ENCODE results near the gene CAMKMT. TPM values are rescaled to one million over a fixed set of nuclear protein-coding genes. Genes with fewer than 3 reads are reported as not detected.
A peak's percentile ranks its signal among the peaks of the same experiment; 100 is the strongest.

CAMKMT gene
- total and polyA plus RNA-seq, 9 of the 15 experiments (the other 6 are each of a cell fraction or from before 2014, with no cell fraction given) = 1.6 to 15.3 (median 7.4) TPM

GRCh38 chr2:44360749-44361329, 908 bp upstream of the CAMKMT start (continued):
- TF ChIP-seq MEIS2 (IDR thresholded peaks at IDR 0.05; ENCODE audit: partially characterized antibody) = peak; percentile 24
- TF ChIP-seq OTX1 (CRISPR knock-in tag; IDR thresholded peaks at IDR 0.05) = 0 out of 2 replicates have a peak, but pooled peaks have one; percentile 18
- TF ChIP-seq ZFPM2 (CRISPR knock-in tag; IDR thresholded peaks at IDR 0.05) = 0 out of 2 replicates have a peak, but pooled peaks have one; percentile 45
- TF ChIP-seq NR2F6 (CRISPR knock-in tag; IDR thresholded peaks at IDR 0.05) = no peak
- TF ChIP-seq ZNF408 (CRISPR knock-in tag; IDR thresholded peaks at IDR 0.05; ENCODE audit: low read depth) = no peak
- peak; percentile 16 for TF ChIP-seq TBP (optimal IDR thresholded peaks at IDR 0.05; ENCODE audit: low read depth, low read length)
- TF ChIP-seq NFE2 (IDR thresholded peaks at IDR 0.05; ENCODE audit: low read depth) = 0 out of 2 replicates have a peak, but pooled peaks have one; percentile 6
- peak; percentile 80; the same call in 1 of the 2 replicates for TF ChIP-seq ZC3H4 (CRISPR knock-in tag; IDR thresholded peaks at IDR 0.05; ENCODE audit: borderline replicate concordance)
- TF ChIP-seq, protein P1, sequence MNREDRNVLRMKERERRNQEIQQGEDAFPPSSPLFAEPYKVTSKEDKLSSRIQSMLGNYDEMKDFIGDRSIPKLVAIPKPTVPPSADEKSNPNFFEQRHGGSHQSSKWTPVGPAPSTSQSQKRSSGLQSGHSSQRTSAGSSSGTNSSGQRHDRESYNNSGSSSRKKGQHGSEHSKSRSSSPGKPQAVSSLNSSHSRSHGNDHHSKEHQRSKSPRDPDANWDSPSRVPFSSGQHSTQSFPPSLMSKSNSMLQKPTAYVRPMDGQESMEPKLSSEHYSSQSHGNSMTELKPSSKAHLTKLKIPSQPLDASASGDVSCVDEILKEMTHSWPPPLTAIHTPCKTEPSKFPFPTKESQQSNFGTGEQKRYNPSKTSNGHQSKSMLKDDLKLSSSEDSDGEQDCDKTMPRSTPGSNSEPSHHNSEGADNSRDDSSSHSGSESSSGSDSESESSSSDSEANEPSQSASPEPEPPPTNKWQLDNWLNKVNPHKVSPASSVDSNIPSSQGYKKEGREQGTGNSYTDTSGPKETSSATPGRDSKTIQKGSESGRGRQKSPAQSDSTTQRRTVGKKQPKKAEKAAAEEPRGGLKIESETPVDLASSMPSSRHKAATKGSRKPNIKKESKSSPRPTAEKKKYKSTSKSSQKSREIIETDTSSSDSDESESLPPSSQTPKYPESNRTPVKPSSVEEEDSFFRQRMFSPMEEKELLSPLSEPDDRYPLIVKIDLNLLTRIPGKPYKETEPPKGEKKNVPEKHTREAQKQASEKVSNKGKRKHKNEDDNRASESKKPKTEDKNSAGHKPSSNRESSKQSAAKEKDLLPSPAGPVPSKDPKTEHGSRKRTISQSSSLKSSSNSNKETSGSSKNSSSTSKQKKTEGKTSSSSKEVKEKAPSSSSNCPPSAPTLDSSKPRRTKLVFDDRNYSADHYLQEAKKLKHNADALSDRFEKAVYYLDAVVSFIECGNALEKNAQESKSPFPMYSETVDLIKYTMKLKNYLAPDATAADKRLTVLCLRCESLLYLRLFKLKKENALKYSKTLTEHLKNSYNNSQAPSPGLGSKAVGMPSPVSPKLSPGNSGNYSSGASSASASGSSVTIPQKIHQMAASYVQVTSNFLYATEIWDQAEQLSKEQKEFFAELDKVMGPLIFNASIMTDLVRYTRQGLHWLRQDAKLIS (CRISPR knock-in tag; IDR thresholded peaks at IDR 0.05) = peak; percentile 47; the same call in 1 of the 2 replicates
- TF ChIP-seq ZNF699 (CRISPR knock-in tag; IDR thresholded peaks at IDR 0.05; ENCODE audit: insufficient replicate concordance) = no peak
- TF ChIP-seq ZNF165 (CRISPR knock-in tag; IDR thresholded peaks at IDR 0.05; ENCODE audit: borderline replicate concordance) = no peak
- 0 out of 2 replicates have a peak, but pooled peaks have one; percentile 76 for TF ChIP-seq KAT7 (CRISPR knock-in tag; IDR thresholded peaks at IDR 0.05; ENCODE audit: borderline replicate concordance)
- no peak for TF ChIP-seq E2F8 (IDR thresholded peaks at IDR 0.05; ENCODE audit: low read depth, partially characterized antibody)
- TF ChIP-seq DIDO1 (tag; IDR thresholded peaks at IDR 0.05; ENCODE audit: low read depth) = no peak
- peak; percentile 64 for TF ChIP-seq CHD1 (IDR thresholded peaks at IDR 0.05; ENCODE audit: low read length)
- TF ChIP-seq MED1 (CRISPR knock-in tag; IDR thresholded peaks at IDR 0.05; ENCODE audit: borderline replicate concordance) = no peak
